Activated CD8-positive, alpha-beta memory T cell treated with anti-CD3 and anti-CD28 coated beads, Interleukin-2, amount 10 ng/mL, durations not matched to agents 7 days and 5 days (primary cell): ENCODE data around the gene ZNF718. TPM values are rescaled to one million over a fixed set of nuclear protein-coding genes. Genes with fewer than 3 reads are reported as not detected.
"Not testable (repeated sequence)": the region's sequence is repeated elsewhere in the genome, so short reads cannot be mapped to it uniquely, and the experiment has no call there.

Source experiments
- ATAC-seq: fragments of 150-1000 bp; cut with Tn5 transposase; one replicate; pipeline ENCODE4 v1.10.0; 2021; ENCODE audit warnings: moderate library complexity
- CTCF ChIA-PET: fragments of 350-600 bp; sonication (Branson Sonifier 250); formaldehyde crosslinking; loops from one replicate; lab custom pipeline; 2021; ENCODE audit warnings: antibody characterized with exemption; lab: Charles Lee
- DNase-seq: peaks from one replicate; pipeline ENCODE4 v3.0.0-alpha.2; 2020
- H3K27ac Mint-ChIP-seq: one replicate; pipeline ENCODE4 v1.8.0; 2021; ENCODE audit warnings: mild to moderate bottlenecking, mixed read lengths
- H3K27me3 Mint-ChIP-seq: one replicate; pipeline ENCODE4 v1.8.0; 2021; ENCODE audit warnings: mixed read lengths
- H3K36me3 Mint-ChIP-seq: one replicate; pipeline ENCODE4 v1.8.0; 2021; ENCODE audit warnings: mild to moderate bottlenecking, mixed read lengths
- H3K4me1 Mint-ChIP-seq: one replicate; pipeline ENCODE4 v1.8.0; 2021; ENCODE audit warnings: mixed read lengths
- H3K4me3 Mint-ChIP-seq: one replicate; pipeline ENCODE4 v1.8.0; 2021; ENCODE audit warnings: mild to moderate bottlenecking, moderate library complexity, mixed read lengths
- H3K9me3 Mint-ChIP-seq: one replicate; pipeline ENCODE4 v1.8.0; 2022; ENCODE audit warnings: low read depth, mixed read lengths
- total RNA-seq, 2 experiments: library from RNA; stranded (reverse); gene quantifications; one replicate each; pipeline ENCODE4 v1.2.3, GENCODE V29; 2021

ZNF718 gene
- total RNA-seq, 2 experiments from 2014 or later: 13.7 to 19.0 TPM

DNA sequence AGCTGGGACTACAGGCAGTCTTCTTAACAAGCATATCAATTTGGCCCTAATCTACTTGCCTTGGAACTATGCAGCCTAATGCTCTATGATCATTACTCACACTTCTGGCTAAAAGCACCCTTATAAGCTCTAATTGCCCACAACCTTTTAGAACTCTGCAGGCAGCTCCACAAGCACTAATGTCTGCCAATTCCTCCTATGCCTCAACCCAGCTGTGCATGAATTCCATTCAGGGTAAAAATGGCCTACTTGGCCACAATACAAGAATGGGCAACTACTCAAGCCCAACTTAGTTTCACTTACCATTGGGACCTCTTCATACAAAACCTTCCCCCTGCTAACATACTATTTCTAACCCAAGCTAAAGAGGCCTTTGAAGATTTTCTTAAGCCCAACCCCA lies 51.7 kb downstream of the ZNF718 start:
- H3K27ac Mint-ChIP-seq: no peak overlapping the region
- peaks cover 44% of the 10 kb centered on the region for H3K9me3 Mint-ChIP-seq
- no peaks in the 10 kb centered on the region for H3K27me3 Mint-ChIP-seq
- ATAC-seq (no peak), DNase-seq (no peak)
- CTCF ChIA-PET: interaction anchor here (1.4 kb wide), 1 partner anchor 67 kb away, joined by 3 read pairs; no protein-coding TSS in a partner anchor
- peaks cover 29% of the 10 kb centered on the region for H3K36me3 Mint-ChIP-seq
- H3K4me1 Mint-ChIP-seq: no peaks in the 10 kb centered on the region
- no peak overlapping the region for H3K4me3 Mint-ChIP-seq

DNA sequence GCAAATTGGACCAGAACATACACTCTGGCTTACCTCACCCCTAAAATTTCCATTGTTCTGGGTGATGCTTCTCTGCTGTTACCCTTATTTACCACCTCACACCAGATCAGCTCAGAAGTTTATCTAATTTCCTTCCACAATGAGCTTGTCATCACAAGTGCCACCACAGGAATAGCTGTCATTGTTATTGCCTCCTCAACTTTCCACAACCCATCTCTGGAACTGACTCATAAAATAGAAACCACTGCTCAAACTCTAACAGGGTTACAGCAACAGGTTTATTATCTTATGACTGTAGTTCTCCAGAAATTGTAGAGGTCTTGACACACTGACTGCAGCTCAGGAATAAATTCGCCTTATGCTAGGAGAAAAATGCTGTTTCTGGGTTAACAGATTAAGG lies 52.7 kb downstream of the ZNF718 start:
- Mint-ChIP-seq H3K4me1 (no peaks in the 10 kb centered on the region), H3K36me3 (peaks cover 26% of the 10 kb centered on the region), H3K27ac (no peak overlapping the region), H3K27me3 (no peaks in the 10 kb centered on the region), H3K9me3 (peaks cover 44% of the 10 kb centered on the region), H3K4me3 (no peak overlapping the region)
- CTCF ChIA-PET: no interaction called here
- DNase-seq (no peak), ATAC-seq (no peak)

DNA sequence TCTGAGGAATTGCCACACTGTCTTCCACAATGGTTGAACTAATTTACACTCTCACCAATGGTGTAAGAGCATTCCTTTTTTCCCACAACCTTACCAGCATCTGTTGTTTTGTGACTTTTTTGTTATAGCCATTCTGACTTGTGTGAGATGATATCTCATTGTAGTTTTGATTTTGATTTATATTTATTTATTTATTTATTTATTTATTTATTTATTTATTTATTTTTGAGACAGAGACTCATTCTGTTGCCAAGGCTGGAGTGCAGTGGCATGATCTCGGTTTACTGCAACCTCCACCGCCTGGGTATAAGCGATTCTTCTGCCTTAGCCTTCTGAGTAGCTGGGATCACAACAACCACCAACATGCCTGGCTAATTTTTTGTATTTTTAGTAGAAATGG lies 57.9 kb downstream of the ZNF718 start:
- Mint-ChIP-seq H3K9me3 (peaks cover 38% of the 10 kb centered on the region), H3K36me3 (peaks cover 33% of the 10 kb centered on the region)
- H3K27me3 Mint-ChIP-seq, ATAC-seq, H3K27ac Mint-ChIP-seq, DNase-seq, H3K4me1 Mint-ChIP-seq, H3K4me3 Mint-ChIP-seq, CTCF ChIA-PET: not testable (repeated sequence)

DNA sequence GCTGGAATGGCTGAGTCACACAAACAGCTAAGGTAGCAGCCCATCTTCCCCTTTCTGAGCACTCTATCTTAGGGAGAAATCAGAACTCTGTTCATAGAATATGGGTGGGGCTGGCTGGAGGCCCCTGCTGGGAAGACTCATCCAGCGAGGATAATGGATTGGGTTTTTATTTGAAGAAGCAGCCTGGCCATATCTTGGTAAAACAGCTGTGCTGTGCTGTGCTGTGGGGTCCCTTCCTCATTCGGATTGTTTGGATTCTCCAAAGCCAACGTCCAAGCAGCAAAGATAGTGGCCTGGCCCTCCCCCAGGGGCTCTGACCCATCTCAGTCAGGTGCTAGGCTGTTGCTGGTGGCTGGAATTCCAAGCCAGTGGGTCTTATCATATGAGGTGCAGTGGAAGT lies 63.8 kb downstream of the ZNF718 start:
- H3K4me3 Mint-ChIP-seq: no peak overlapping the region
- H3K9me3 Mint-ChIP-seq: peaks cover 32% of the 10 kb centered on the region
- H3K27me3 Mint-ChIP-seq: no peaks in the 10 kb centered on the region
- no peak overlapping the region for H3K27ac Mint-ChIP-seq
- DNase-seq (no peak), ATAC-seq (no peak)
- peaks cover 15% of the 10 kb centered on the region for H3K36me3 Mint-ChIP-seq
- no peaks in the 10 kb centered on the region for H3K4me1 Mint-ChIP-seq
- CTCF ChIA-PET: no interaction called here

DNA sequence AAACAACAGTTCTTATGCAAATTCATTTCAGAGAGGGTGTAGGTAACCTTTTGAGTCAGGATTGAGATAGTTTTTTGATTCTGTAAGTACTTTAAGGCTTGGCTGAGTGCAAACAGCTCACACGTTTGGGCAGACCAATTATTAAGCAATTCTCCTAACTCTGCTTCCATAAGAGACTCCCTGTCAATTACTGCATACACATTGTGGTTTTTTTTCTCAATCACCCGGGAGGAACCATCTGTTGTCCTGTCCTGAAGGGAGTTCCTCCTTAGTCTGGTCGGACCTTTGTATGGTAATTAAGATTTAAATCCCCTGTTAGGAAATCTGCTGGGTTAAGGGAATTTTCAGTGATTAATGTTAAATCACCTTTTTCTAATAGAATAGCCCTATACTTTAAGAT lies 70.9 kb downstream of the ZNF718 start:
- CTCF ChIA-PET, H3K27me3 Mint-ChIP-seq, H3K36me3 Mint-ChIP-seq, H3K4me3 Mint-ChIP-seq, H3K4me1 Mint-ChIP-seq, H3K27ac Mint-ChIP-seq, ATAC-seq, DNase-seq: not testable (repeated sequence)
- peaks cover 36% of the 10 kb centered on the region for H3K9me3 Mint-ChIP-seq

DNA sequence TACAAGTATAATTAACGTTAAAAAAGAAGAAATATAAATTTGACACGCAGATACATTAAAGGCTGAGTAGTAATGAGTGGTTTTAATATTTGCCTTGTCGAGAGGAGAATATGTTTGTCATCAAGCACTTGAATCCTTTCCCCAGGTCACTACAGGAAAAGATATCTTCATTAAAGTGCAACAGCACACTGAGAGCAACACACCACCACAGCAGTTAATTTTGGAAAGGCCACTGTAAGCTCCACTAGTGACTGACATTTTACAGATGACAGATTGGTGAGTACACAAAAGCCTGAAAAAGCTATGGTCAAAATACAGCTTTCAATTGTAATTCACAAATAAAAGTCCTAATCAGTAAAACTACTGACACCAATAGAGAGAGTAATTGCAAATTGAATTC lies 76.6 kb downstream of the ZNF718 start:
- CTCF ChIA-PET: no interaction called here
- Mint-ChIP-seq H3K36me3 (peaks cover 25% of the 10 kb centered on the region), H3K27ac (no peak overlapping the region), H3K27me3 (no peaks in the 10 kb centered on the region), H3K4me3 (no peak overlapping the region), H3K4me1 (no peaks in the 10 kb centered on the region), H3K9me3 (peaks cover 36% of the 10 kb centered on the region)
- DNase-seq (no peak), ATAC-seq (no peak)

DNA sequence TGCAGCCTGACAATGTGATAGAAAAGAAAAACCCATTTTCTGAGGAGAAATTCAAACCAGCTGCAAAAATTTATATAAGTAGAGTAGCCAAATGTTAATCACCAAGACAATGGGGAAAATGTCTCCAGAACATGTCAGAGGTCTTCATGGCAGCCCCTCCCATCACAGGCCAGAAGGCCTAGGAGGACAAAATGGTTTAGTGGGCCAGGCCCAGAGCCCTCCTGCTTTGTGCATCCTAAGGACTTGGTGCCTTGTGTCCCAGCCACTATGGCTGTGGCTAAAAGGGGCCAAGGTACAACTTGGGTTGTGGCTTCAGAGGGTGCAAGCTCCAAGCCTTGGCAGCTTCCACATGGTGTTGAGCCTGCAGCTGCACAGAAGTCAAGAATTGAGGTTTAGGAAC lies 78.5 kb downstream of the ZNF718 start:
- H3K36me3 Mint-ChIP-seq: peaks cover 32% of the 10 kb centered on the region
- ATAC-seq, H3K27me3 Mint-ChIP-seq, H3K4me3 Mint-ChIP-seq, DNase-seq, H3K4me1 Mint-ChIP-seq, H3K27ac Mint-ChIP-seq, CTCF ChIA-PET: not testable (repeated sequence)
- H3K9me3 Mint-ChIP-seq: peaks cover 34% of the 10 kb centered on the region

DNA sequence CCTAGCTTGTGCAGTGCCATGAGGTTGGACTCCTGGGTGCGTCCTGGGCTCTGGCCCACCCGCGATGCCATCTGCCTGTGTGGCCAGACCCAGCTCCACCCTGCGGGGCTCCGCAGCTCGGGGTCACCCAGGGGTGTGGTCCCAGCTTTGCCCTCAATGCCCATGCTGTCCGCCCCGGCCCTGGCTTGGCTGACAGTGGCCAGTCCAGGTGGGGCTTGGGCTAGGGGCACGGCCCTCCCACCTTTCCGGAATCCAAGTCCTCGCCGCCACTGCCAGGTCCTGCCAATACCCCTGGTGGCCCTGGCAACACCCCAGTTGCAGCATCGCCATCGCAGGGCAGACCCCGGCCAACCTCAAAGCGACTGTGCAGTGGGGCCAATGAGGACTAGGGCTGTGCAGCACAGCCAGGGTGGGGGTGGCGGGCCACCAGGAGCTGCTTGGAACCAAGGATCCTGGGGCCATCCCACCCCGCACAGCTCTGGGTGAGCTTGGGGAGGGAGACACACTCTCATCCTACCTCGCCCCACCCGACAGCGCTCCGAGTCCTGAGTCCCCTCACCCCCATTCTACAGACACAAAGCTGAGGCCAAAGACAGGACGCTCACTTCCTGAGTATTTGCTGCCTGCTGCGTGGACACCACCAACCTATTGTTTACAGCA lies 80.9 kb downstream of the ZNF718 start:
- Mint-ChIP-seq H3K27me3 (no peaks in the 10 kb centered on the region), H3K4me3 (no peak overlapping the region), H3K9me3 (peaks cover 29% of the 10 kb centered on the region), H3K27ac (no peak overlapping the region), H3K36me3 (peaks cover 31% of the 10 kb centered on the region), H3K4me1 (no peaks in the 10 kb centered on the region)
- DNase-seq (no peak), ATAC-seq (no peak)
- CTCF ChIA-PET: no interaction called here

DNA sequence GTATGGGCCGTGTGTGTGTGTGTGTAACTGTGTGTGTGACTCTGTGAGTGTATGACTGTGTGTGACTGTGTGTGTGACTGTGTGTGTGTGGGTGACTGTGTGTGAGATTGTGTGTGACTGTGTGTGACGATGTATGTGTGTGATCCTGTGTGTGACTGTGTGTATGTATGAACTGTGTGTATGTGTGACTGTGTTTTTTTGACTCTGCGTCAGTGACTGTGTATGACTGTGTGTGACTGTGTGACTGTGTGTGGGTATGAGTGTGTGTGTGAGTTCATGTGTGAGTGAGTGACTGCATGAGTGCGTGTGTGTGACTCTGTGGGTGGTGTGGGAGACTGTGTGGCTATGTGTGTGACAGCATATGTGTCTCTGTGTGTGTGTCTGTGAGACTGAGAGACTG lies 81.8 kb downstream of the ZNF718 start:
- CTCF ChIA-PET: no interaction called here
- peaks cover 3% of the 10 kb centered on the region for H3K4me1 Mint-ChIP-seq
- no peaks in the 10 kb centered on the region for H3K27me3 Mint-ChIP-seq
- no peak for DNase-seq
- no peak overlapping the region for H3K27ac Mint-ChIP-seq
- no peak for ATAC-seq
- peaks cover 29% of the 10 kb centered on the region for H3K9me3 Mint-ChIP-seq
- peaks cover 33% of the 10 kb centered on the region for H3K36me3 Mint-ChIP-seq
- H3K4me3 Mint-ChIP-seq: no peak overlapping the region

DNA sequence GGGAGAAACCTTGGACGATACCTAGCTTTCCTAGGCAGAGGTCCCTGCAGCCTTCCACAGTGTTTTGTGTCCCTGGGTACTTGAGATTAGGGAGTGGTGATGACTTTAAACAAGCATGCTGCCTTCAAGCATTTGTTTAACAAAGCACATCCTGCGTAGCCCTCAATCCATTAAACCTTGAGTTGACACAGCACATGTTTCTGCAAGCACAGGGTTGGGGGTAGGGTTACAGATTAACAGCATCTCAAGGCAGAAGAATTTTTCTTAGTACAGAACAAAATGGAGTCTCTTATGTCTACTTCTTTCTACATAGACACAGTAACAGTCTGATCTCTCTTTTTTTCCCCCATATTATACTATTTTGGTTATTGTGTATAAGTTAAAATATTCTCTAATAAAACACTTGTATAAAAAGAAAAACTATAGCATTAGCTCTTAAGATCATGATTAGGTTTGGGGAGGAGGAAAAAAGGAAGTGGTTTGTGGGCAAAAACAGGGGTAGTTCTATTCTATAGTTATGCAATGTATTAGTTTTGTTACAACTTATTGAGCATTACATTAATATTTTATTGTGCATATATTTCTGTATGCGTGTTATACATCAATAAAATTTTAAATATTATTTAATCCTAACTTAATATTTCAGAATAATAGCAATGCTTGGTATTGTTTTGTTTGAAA lies 84.3 kb downstream of the ZNF718 start:
- Mint-ChIP-seq H3K36me3 (peaks cover 36% of the 10 kb centered on the region), H3K9me3 (peaks cover 25% of the 10 kb centered on the region), H3K4me1 (peaks cover 11% of the 10 kb centered on the region)
- H3K27me3 Mint-ChIP-seq, H3K4me3 Mint-ChIP-seq, H3K27ac Mint-ChIP-seq, CTCF ChIA-PET, ATAC-seq, DNase-seq: not testable (repeated sequence)

DNA sequence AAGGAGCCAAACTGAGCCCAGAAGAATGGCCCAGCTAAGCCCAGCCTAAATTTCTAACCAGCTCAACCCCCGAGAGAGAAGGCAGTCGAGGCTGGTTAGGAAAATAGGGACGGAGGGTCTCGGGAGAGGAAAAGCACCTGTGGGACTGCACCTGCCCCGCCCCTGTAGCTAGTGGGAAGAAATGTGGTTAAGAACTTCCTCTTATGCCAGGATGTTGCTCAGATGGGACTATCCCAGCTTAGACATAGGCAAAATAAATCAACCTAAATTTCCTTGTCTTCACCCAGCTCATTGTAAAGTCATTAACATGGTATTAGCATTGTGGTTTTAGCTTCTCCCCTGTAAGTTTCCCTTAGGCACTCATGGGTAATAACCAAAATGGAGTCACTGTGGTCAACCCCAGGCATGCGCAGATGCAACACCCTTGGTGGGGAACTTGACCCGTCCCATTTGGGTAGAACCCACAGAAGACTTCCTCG lies 86.8 kb downstream of the ZNF718 start:
- DNase-seq (no peak), ATAC-seq (no peak)
- Mint-ChIP-seq H3K36me3 (peaks cover 34% of the 10 kb centered on the region), H3K9me3 (peaks cover 23% of the 10 kb centered on the region), H3K4me1 (peaks cover 11% of the 10 kb centered on the region), H3K27me3 (no peaks in the 10 kb centered on the region), H3K4me3 (no peak overlapping the region), H3K27ac (no peak overlapping the region)
- CTCF ChIA-PET: no interaction called here

DNA sequence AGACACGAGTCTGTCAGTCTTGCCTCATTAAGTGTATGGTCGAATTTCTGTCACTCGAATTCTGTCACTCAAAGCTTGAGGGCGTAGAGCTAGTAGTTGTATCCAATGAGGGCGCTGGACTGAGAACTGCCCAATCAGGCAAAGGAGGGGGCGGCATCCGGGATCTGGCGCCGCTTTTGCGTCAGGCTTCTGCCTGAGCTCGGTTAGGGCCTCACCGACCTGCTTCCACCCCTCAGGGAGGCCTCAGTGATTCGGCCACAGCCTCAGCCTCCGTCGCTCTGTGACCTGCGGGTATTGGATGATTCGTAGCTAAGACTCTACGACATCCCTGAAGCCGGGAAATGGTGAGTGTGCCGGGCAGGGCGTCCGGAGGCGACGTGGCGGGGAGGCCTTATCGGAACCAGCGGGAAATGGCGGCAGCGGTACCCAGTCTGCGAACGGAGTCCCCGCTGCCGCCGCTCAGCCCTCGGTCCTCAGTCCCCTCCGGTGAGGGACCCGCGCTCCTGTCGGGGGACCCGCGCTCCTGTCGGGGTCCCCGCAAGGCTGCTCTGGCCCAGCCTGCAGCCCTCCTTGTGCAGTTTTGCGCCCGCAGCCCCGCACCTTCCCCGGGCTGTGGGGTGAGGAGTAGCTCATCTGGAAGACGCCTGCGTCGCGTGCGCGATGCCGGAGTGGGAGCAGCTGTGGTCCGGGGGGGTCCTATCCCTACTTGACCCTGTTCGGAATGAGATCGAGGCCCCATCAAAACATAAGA lies 88.3 kb downstream of the ZNF718 start:
- H3K9me3 Mint-ChIP-seq: peaks cover 19% of the 10 kb centered on the region
- H3K4me3 Mint-ChIP-seq: no peak overlapping the region
- ATAC-seq (no peak), DNase-seq (no peak)
- H3K4me1 Mint-ChIP-seq: peaks cover 11% of the 10 kb centered on the region
- CTCF ChIA-PET: no interaction called here
- no peaks in the 10 kb centered on the region for H3K27me3 Mint-ChIP-seq
- H3K36me3 Mint-ChIP-seq: peaks cover 31% of the 10 kb centered on the region
- no peak overlapping the region for H3K27ac Mint-ChIP-seq

DNA sequence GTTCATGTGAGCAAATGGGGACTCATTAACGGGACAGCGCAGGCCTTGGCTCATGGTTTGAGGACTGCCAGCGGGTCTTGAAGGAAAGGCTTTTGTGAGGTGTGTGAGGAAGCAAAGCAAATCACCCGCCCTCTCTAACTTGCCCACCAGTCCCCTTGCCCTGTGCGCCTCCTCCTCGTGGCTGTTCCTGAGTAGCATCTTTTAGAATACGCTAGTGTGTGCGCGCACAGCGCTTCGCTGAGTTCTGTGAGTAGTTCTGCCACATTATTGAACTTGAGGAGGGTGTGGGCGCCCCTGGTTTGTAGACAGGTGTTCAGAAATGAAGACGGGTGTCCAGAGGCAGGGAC lies 88.9 kb downstream of the ZNF718 start:
- H3K27me3 Mint-ChIP-seq, H3K4me3 Mint-ChIP-seq, CTCF ChIA-PET, ATAC-seq, DNase-seq, H3K27ac Mint-ChIP-seq: not testable (repeated sequence)
- H3K4me1 Mint-ChIP-seq: peaks cover 11% of the 10 kb centered on the region
- peaks cover 18% of the 10 kb centered on the region for H3K9me3 Mint-ChIP-seq
- H3K36me3 Mint-ChIP-seq: peaks cover 28% of the 10 kb centered on the region
